HepG2 (cell line): ENCODE results near the gene DUSP9. TPM values are rescaled to one million over a fixed set of nuclear protein-coding genes. Genes with fewer than 3 reads are reported as not detected.
A peak's percentile ranks its signal among the peaks of the same experiment; 100 is the strongest.

ENCODE experiments used
- ATAC-seq: fragments of 200-7000 bp; cut with Tn5 transposase; 3 replicates; pipeline ENCODE4 v1.9.1; 2020; ENCODE audit warnings: mild to moderate bottlenecking, moderate library complexity
- BruUV-seq: library from RNA; stranded (reverse); fragments of 400-500 nt; replicated peaks from 2 replicates; lab custom pipeline; 2021; lab: Mats Ljungman, UMichigan
- CTCF ChIA-PET: fragments of 300-600 bp; formaldehyde crosslinking; extraction: SDS; loops from one replicate; lab custom pipeline; 2021; ENCODE audit warnings: low total read pairs, inconsistent platforms, low intra/inter-chr PET ratio; lab: Yijun Ruan, JAX
- POLR2A ChIA-PET: fragments of 350-600 bp; sonication (Branson Sonifier 250); formaldehyde crosslinking; loops from one replicate; lab custom pipeline; 2020; ENCODE audit warnings: antibody characterized with exemption, inconsistent platforms; lab: Yijun Ruan, JAX
- DNase-seq: peaks from one replicate; pipeline ENCODE4 v3.0.0-alpha.2; 2015; ENCODE audit warnings: low spot score
- FAIRE-seq: peaks from 3 replicates; lab custom pipeline; 2011; peaks lifted over from hg19 to GRCh38; lab: Jason Lieb, UNC
- H2AFZ ChIP-seq: one replicate; pipeline ENCODE4 v1.6.1; 2011; ENCODE audit warnings: low read length, inconsistent platforms
- H3K27ac ChIP-seq: fragments of 300-600 bp; 3 replicates; pipeline ENCODE4 v1.8.0; 2011; ENCODE audit warnings: mixed run types, mild to moderate bottlenecking, mixed read lengths, low read length, inconsistent platforms; ENCODE audit not compliant: insufficient read depth; ENCODE audit errors: extremely low read length
- H3K27me3 ChIP-seq, 2 experiments: fragments of 200-600 bp in 1 of 2; 2 replicates in 1 of 2; 3 replicates in 1 of 2; pipeline versions ENCODE4 v1.6.0 to v1.8.0; 2011; ENCODE audit warnings: low read length in 2 of 2, mild to moderate bottlenecking in 2 of 2, moderate library complexity in 2 of 2, inconsistent platforms in 1 of 2; ENCODE audit not compliant: insufficient read depth in 2 of 2, control insufficient read depth in 1 of 2
- H3K36me3 ChIP-seq, 2 experiments: fragments of 200-600 bp in 1 of 2; replicated peaks in 1 of 2; 2 replicates in 1 of 2; 3 replicates in 1 of 2; pipeline versions ENCODE4 v1.5.1 to v1.8.0; 2011; ENCODE audit warnings: low read length in 2 of 2, inconsistent platforms in 1 of 2; ENCODE audit not compliant: insufficient read depth in 2 of 2, control insufficient read depth in 1 of 2
- H3K4me1 ChIP-seq: 2 replicates; pipeline ENCODE4 v1.5.1; 2012; ENCODE audit warnings: low read length, inconsistent platforms; ENCODE audit not compliant: insufficient read depth
- H3K4me2 ChIP-seq: 2 replicates; pipeline ENCODE4 v1.6.0; 2011; ENCODE audit warnings: low read depth, low read length, inconsistent platforms
- H3K4me3 ChIP-seq, 3 experiments: fragments of 200-600 bp in 1 of 3; sonication (generic), shearing (Covaris generic) in 1 of 3; replicated peaks in 1 of 3; 2 replicates each; pipeline ENCODE4 v1.5.1; 2011 to 2016; ENCODE audit warnings: low read length in 3 of 3, inconsistent platforms in 2 of 3, low read depth in 2 of 3, mild to moderate bottlenecking in 2 of 3, control low read depth in 1 of 3, mixed read lengths in 1 of 3; ENCODE audit not compliant: insufficient read depth in 1 of 3
- H3K79me2 ChIP-seq: one replicate; pipeline ENCODE4 v1.6.1; 2011; ENCODE audit warnings: low read length, inconsistent platforms; ENCODE audit not compliant: insufficient read depth
- H3K9ac ChIP-seq: 2 replicates; pipeline ENCODE4 v1.6.0; 2011; ENCODE audit warnings: mild to moderate bottlenecking, low read depth, low read length, inconsistent platforms; ENCODE audit not compliant: insufficient read depth
- H3K9me3 ChIP-seq: 2 replicates; pipeline ENCODE4 v1.5.1; 2012; ENCODE audit warnings: mild to moderate bottlenecking, low read length
- H4K20me1 ChIP-seq: 2 replicates; pipeline ENCODE4 v1.6.0; 2011; ENCODE audit warnings: inconsistent platforms, mild to moderate bottlenecking, low read length, moderate library complexity; ENCODE audit not compliant: insufficient read depth
- EED ChIP-seq: sonication (generic); formaldehyde crosslinking; IDR thresholded peaks from 2 replicates; pipeline ENCODE4 v1.5.0; 2020; ENCODE audit warnings: mild to moderate bottlenecking, missing genetic modification reagents
- GLI4 ChIP-seq: sonication (generic); formaldehyde crosslinking; IDR thresholded peaks from 2 replicates; pipeline ENCODE4 v1.5.1; 2020; ENCODE audit warnings: missing genetic modification reagents, mild to moderate bottlenecking, moderate library complexity, borderline replicate concordance
- LBX2 ChIP-seq: sonication (generic); formaldehyde crosslinking; IDR thresholded peaks from 2 replicates; pipeline ENCODE4 v1.5.0; 2020; ENCODE audit warnings: missing genetic modification reagents, mild to moderate bottlenecking, borderline replicate concordance
- MAFF ChIP-seq: IDR thresholded peaks from 2 replicates; pipeline ENCODE4 v1.6.1; 2011; ENCODE audit warnings: low read depth, low read length, improper control_type of control experiment
- NAIF1 ChIP-seq: sonication (generic); formaldehyde crosslinking; IDR thresholded peaks from 2 replicates; pipeline ENCODE4 v1.5.0; 2020; ENCODE audit warnings: mild to moderate bottlenecking, missing genetic modification reagents, borderline replicate concordance
- NFE2L1 ChIP-seq: sonication (generic); formaldehyde crosslinking; IDR thresholded peaks from 2 replicates; pipeline ENCODE4 v1.4.0; 2020; ENCODE audit warnings: missing genetic modification reagents, mild to moderate bottlenecking, borderline replicate concordance
- PBX3 ChIP-seq: sonication (generic); formaldehyde crosslinking; IDR thresholded peaks from 2 replicates; pipeline ENCODE4 v1.8.1; 2023; ENCODE audit warnings: missing genetic modification reagents, inconsistent platforms, borderline replicate concordance
- POLR2G ChIP-seq: fragments of 200-400 bp; formaldehyde crosslinking; IDR thresholded peaks from 2 replicates; pipeline ENCODE4 v1.6.1; 2018; ENCODE audit warnings: mild to moderate bottlenecking, low read depth, low read length, moderate library complexity
- ZNF280B ChIP-seq: sonication (generic); formaldehyde crosslinking; IDR thresholded peaks from 2 replicates; pipeline ENCODE4 v1.5.0; 2020; ENCODE audit warnings: missing genetic modification reagents, mild to moderate bottlenecking, borderline replicate concordance
- ZNF281 ChIP-seq: sonication (generic); formaldehyde crosslinking; IDR thresholded peaks from 2 replicates; pipeline ENCODE4 v1.4.0; 2020; ENCODE audit warnings: missing genetic modification reagents, borderline replicate concordance
- ZNF431 ChIP-seq: sonication (generic); formaldehyde crosslinking; IDR thresholded peaks from 2 replicates; pipeline ENCODE4 v1.9.0; 2022; ENCODE audit warnings: missing genetic modification reagents, low read depth, mild to moderate bottlenecking, borderline replicate concordance
- ZNF552 ChIP-seq: sonication (generic); formaldehyde crosslinking; IDR thresholded peaks from 2 replicates; pipeline ENCODE4 v1.9.0; 2022; ENCODE audit warnings: missing genetic modification reagents, mild to moderate bottlenecking, borderline replicate concordance
- ZNF780A ChIP-seq: sonication (generic); formaldehyde crosslinking; IDR thresholded peaks from 2 replicates; pipeline ENCODE4 v1.8.0; 2022; ENCODE audit warnings: mild to moderate bottlenecking, missing genetic modification reagents, moderate library complexity
- WGBS: methylation state at CpG from one replicate; pipeline ENCODE4 v1.1.6; 2017; ENCODE audit warnings: low lambda C conversion rate; 5-methylcytosine and 5-hydroxymethylcytosine counted together
- in situ Hi-C: cut with HindIII; loops from 2 replicates; pipeline ENCODE4 v1.10.0; 2017; ENCODE audit warnings: low pct_unique_long_range_greater_than_20kb; ENCODE audit not compliant: extremely low pct_ligation_motif_present
- intact Hi-C: fragments of 100-400 bp; cut with micrococcal nuclease; formaldehyde crosslinking; loops from one replicate; pipeline ENCODE4 v1.10.0; 2022; ENCODE audit not compliant: unreplicated experiment
- polyA plus RNA-seq, 8 experiments: library from polyadenylated mRNA; depleted of rRNA in 3 of 8; stranded (reverse) in 7 of 8; unstranded in 1 of 8; fragments of >200 nt; fragmentation: Illumina TruSeq in 4 of 8; extraction: Trizol in 4 of 8; gene quantifications; 2 replicates each; pipeline versions ENCODE4 v1.2.1 to v1.2.3, GENCODE V29; 2011 to 2016; ENCODE audit warnings: low read depth in 4 of 8, missing spikeins in 1 of 8, mixed read lengths in 1 of 8; ENCODE audit not compliant: insufficient read depth in 1 of 8
- total RNA-seq, 5 experiments: library from RNA; depleted of rRNA; stranded (reverse); fragments of >200 nt; fragmentation: Illumina TruSeq; extraction: Trizol; gene quantifications; 2 replicates each; pipeline ENCODE4 v1.2.3, GENCODE V29; 2016; ENCODE audit warnings: low read depth in 1 of 5

Gene DUSP9
- total and polyA plus RNA-seq, 2 of the 13 experiments (the other 11 are each of a cell fraction or from before 2014, with no cell fraction given) = 235 to 435 TPM

GRCh38 chrX:153638041-153638371 is 9.0 kb upstream of the DUSP9 start (continued):
- TF ChIP-seq ZNF280B (0 out of 2 replicates have a peak, but pooled peaks have one; percentile 32), ZNF281 (CRISPR knock-in tag) (no peak), GLI4 (no peak)

GRCh38 chrX:153638436-153639176 is 8.4 kb upstream of the DUSP9 start:
- Histone ChIP-seq H3K27me3 (no peaks in the 10 kb centered on the region), H2AFZ (no peak overlapping the region), H3K36me3 (no peaks in the 10 kb centered on the region), H3K4me1 (peaks cover 78% of the 10 kb centered on the region), H3K79me2 (peaks cover 10% of the 10 kb centered on the region), H3K9me3 (no peaks in the 10 kb centered on the region), H3K4me2 (peak overlapping the region; percentile 46; the same call in 1 of the 2 replicates), H3K4me3 (no peak overlapping the region), H3K27ac (no peak overlapping the region), H4K20me1 (no peaks in the 10 kb centered on the region), H3K9ac (no peak overlapping the region)
- ChIA-PET CTCF (interaction anchor here (3.1 kb wide), 1 partner anchor 29 kb away, joined by 21 read pairs; no protein-coding TSS in a partner anchor), POLR2A (interaction anchor here (1.6 to 15.1 kb wide), 4 partner anchors 9 to 39 kb away, joined by 4 to 596 read pairs (median 113); partner anchors contain the start of gene DUSP9)
- DNase-seq (no peak), ATAC-seq (no peak), FAIRE-seq (no peak)
- WGBS = 36% methylated on average over 5 of the region's 20 CpGs
- intact Hi-C loops (no loop called here), in situ Hi-C loops (no loop called here)
- no TSS peak for BruUV-seq
- no peak for TF ChIP-seq ZNF780A
- no peak for TF ChIP-seq NFE2L1 (CRISPR knock-in tag)
- no peak for TF ChIP-seq LBX2 (CRISPR knock-in tag)
- no peak for TF ChIP-seq NAIF1 (CRISPR knock-in tag)
- TF ChIP-seq ZNF552 (CRISPR knock-in tag) = no peak
- no peak for TF ChIP-seq ZNF431
- no peak for TF ChIP-seq MAFF
- no peak for TF ChIP-seq PBX3
- TF ChIP-seq EED = no peak
- no peak for TF ChIP-seq POLR2G
